ENCODE data around the gene ITGAL. TPM values are rescaled to one million over a fixed set of nuclear protein-coding genes. Genes with fewer than 3 reads are reported as not detected.

The ITGAL gene
- total and polyA plus RNA-seq, 12 donors = 0.72 to 14.7 (median 4.3) TPM

- TF ChIP-seq POLR2A (IDR thresholded peaks at IDR 0.05) (no peak), CTCF (IDR thresholded peaks at IDR 0.05) (no peak)
- Histone ChIP-seq H3K4me3 (no peak overlapping the region), H3K4me1 (replicated peaks in 1 of 2) (peaks cover 0 to 7% of the 10 kb centered on the region in 2 donors), H3K27me3 (no peaks in the 10 kb centered on the region), H3K27ac (no peak overlapping the region), H3K9me3 (replicated peaks in 1 of 3) (no peaks in the 10 kb centered on the region), H3K36me3 (replicated peaks in 1 of 2) (no peaks in the 10 kb centered on the region)
- DNase-seq = no peak
- WGBS, 4 donors = 86 to 92% (median 90%) methylated on average over 5 of the region's 5 CpGs
- intact Hi-C loops (cut with DNase I) = no loop called here
Measured at GRCh38 chr16:30438835-30439234, 33.7 kb upstream of the ITGAL start.

DNA sequence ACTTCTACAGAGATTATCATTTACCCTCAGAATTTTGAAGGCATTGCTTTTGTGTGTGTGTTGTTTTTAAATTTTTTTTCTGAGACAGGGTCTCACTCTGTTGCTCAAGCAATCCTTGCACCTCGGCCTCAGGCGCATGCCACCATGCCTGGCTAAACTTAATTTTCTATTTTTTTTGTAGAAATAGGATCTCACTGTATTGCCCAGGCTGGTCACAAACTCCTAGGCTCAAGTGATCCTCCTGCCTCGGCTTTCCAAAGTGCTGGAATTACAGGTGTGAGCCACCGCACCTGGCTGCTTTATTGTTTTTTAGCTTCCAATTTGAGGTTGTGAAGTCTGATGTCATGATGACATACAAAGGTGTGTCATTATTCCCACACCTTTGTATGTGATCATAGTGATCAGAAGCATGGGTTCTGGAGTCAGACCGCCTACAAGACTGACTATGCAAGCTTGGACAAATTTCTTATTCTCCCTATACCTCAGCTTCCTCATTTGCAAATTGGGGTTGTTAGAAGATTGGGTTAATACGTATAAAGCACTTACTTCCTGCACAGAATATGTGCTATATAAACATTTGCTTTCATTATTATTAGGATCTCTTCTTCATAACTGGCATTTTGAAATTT, 32.7 kb upstream of the ITGAL start:
- H3K36me3 ChIP-seq (replicated peaks in 1 of 2) = no peaks in the 10 kb centered on the region
- intact Hi-C loops (cut with DNase I) = loop anchor here in 1 of 2 donors (10.0 kb wide), 1 partner anchor 85 kb away; the partner anchor contains the start of gene ZNF768
- peaks cover 7 to 17% of the 10 kb centered on the region in 2 donors for H3K4me1 ChIP-seq (replicated peaks in 1 of 2)
- no peaks in the 10 kb centered on the region for H3K27me3 ChIP-seq
- no peak for DNase-seq
- H3K9me3 ChIP-seq (replicated peaks in 1 of 3) = no peaks in the 10 kb centered on the region
- H3K27ac ChIP-seq = no peak overlapping the region
- no peak overlapping the region for H3K4me3 ChIP-seq
- TF ChIP-seq CTCF (IDR thresholded peaks at IDR 0.05) = no peak
- no peak for TF ChIP-seq POLR2A (IDR thresholded peaks at IDR 0.05)
- 82 to 90% (median 87%) methylated on average over 6 of the region's 6 CpGs for WGBS, 4 donors

- H3K36me3 ChIP-seq (replicated peaks in 1 of 2) = no peaks in the 10 kb centered on the region
- no peaks in the 10 kb centered on the region for H3K27me3 ChIP-seq
- no peak for DNase-seq
- H3K9me3 ChIP-seq (replicated peaks in 1 of 3) = no peaks in the 10 kb centered on the region
- H3K4me1 ChIP-seq (replicated peaks in 1 of 2) = peaks cover 11 to 25% of the 10 kb centered on the region in 2 donors
- no peak overlapping the region for H3K4me3 ChIP-seq
- WGBS, 4 donors = 85 to 91% (median 88%) methylated on average over 2 of the region's 2 CpGs
- no peak overlapping the region for H3K27ac ChIP-seq
- intact Hi-C loops (cut with DNase I) = loop anchor here in 1 of 2 donors (10.0 kb wide), 1 partner anchor 81 kb away; the partner anchor contains the start of gene ZNF768
- TF ChIP-seq CTCF (IDR thresholded peaks at IDR 0.05) (no peak), POLR2A (IDR thresholded peaks at IDR 0.05) (no peak)
Measured at GRCh38 chr16:30443631-30444030, 28.9 kb upstream of the ITGAL start.

- Histone ChIP-seq H3K9me3 (replicated peaks in 1 of 3) (no peaks in the 10 kb centered on the region), H3K27me3 (no peaks in the 10 kb centered on the region), H3K27ac (peak overlapping the region in 2 of 5 donors; percentile 82 to 96), H3K4me3 (peak overlapping the region in 2 of 4 donors; percentile 66 to 94), H3K36me3 (replicated peaks in 1 of 2) (no peaks in the 10 kb centered on the region), H3K4me1 (replicated peaks in 1 of 2) (peaks cover 11 to 25% of the 10 kb centered on the region in 2 donors)
- TF ChIP-seq CTCF (IDR thresholded peaks at IDR 0.05) = no peak
- TF ChIP-seq POLR2A (IDR thresholded peaks at IDR 0.05) = no peak
- 93 to 94% (median 94%) methylated on average over 29 of the region's 29 CpGs for WGBS, 4 donors
- intact Hi-C loops (cut with DNase I) = loop anchor here (5.0 to 10.0 kb wide), 2 partner anchors 80 to 83 kb away; partner anchors contain the start of gene ZNF768 (in 2 of the 2)
- peak in 2 of 7 donors; percentile 30 to 54 for DNase-seq
Measured at GRCh38 chr16:30444231-30445148, 28.1 kb upstream of the ITGAL start.

Measured in adrenal gland (tissue), 12 donors.